ENCODE results near the gene STK40. TPM values are rescaled to one million over a fixed set of nuclear protein-coding genes. Genes with fewer than 3 reads are reported as not detected.

STK40 gene
- polyA plus RNA-seq, 1 donor: 36.6 TPM

DNA sequence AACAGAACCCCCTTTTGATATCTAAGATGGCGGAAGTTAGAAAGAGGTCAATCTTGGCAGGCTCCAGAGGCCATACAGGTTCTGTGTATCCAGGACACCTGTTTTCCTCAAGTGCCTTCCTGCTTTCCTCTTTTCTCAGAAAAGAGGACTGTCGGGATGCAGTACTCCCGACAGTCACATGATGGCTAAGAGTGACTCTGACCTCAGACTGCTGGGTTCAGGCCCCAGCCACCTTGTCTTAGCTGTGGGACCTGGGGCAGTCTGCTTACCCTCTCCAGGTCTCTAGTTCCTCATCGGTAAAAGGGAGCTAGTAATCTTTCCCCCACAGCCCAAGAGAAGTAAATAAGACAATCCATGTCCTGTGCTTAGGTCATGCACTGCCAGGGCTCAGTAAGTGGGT is 29.9 kb downstream of the STK40 start:
- Histone ChIP-seq H3K36me3 (ENCODE audit: control insufficient read depth, insufficient read depth, low read length) (peaks cover 80% of the 10 kb centered on the region), H3K4me1 (ENCODE audit: control insufficient read depth, insufficient read depth, low read length) (peaks cover 7% of the 10 kb centered on the region), H3K27ac (ENCODE audit: low read length) (no peak overlapping the region), H3K9me3 (ENCODE audit: control insufficient read depth, low read depth, low read length) (no peaks in the 10 kb centered on the region), H3K4me3 (ENCODE audit: low read length) (no peak overlapping the region), H3K27me3 (ENCODE audit: control insufficient read depth, insufficient read depth, low read length) (no peaks in the 10 kb centered on the region)
- DNase-seq: no peak
- WGBS (ENCODE audit: insufficient coverage, low lambda C conversion rate): no CpG with 5 or more reads among the region's 4 CpGs

DNA sequence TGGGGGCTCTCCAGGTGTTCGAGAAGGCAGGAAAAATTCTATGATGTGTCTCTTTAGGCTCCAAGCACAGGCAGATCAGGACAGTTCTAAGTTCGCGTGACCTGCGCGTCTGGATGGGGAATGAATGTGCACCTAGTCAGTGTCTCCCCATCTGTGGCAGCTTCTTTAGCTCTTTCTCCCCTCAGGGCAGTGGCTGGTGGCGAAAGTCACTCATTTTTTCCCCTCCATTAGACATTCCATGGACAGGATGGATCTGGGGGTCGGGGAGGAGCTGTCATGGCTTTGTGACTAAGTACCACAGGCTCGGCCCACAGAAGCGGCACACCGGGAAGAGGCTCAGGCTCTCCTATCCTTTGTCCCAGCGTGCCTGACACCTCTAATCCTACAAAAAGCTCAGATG is 31.2 kb downstream of the STK40 start:
- no peaks in the 10 kb centered on the region for H3K9me3 ChIP-seq (ENCODE audit: control insufficient read depth, low read depth, low read length)
- no peak for DNase-seq
- no peak overlapping the region for H3K4me3 ChIP-seq (ENCODE audit: low read length)
- H3K36me3 ChIP-seq (ENCODE audit: control insufficient read depth, insufficient read depth, low read length): peaks cover 85% of the 10 kb centered on the region
- no peaks in the 10 kb centered on the region for H3K27me3 ChIP-seq (ENCODE audit: control insufficient read depth, insufficient read depth, low read length)
- H3K4me1 ChIP-seq (ENCODE audit: control insufficient read depth, insufficient read depth, low read length): peaks cover 7% of the 10 kb centered on the region
- no CpG with 5 or more reads among the region's 11 CpGs for WGBS (ENCODE audit: insufficient coverage, low lambda C conversion rate)
- H3K27ac ChIP-seq (ENCODE audit: low read length): no peak overlapping the region

DNA sequence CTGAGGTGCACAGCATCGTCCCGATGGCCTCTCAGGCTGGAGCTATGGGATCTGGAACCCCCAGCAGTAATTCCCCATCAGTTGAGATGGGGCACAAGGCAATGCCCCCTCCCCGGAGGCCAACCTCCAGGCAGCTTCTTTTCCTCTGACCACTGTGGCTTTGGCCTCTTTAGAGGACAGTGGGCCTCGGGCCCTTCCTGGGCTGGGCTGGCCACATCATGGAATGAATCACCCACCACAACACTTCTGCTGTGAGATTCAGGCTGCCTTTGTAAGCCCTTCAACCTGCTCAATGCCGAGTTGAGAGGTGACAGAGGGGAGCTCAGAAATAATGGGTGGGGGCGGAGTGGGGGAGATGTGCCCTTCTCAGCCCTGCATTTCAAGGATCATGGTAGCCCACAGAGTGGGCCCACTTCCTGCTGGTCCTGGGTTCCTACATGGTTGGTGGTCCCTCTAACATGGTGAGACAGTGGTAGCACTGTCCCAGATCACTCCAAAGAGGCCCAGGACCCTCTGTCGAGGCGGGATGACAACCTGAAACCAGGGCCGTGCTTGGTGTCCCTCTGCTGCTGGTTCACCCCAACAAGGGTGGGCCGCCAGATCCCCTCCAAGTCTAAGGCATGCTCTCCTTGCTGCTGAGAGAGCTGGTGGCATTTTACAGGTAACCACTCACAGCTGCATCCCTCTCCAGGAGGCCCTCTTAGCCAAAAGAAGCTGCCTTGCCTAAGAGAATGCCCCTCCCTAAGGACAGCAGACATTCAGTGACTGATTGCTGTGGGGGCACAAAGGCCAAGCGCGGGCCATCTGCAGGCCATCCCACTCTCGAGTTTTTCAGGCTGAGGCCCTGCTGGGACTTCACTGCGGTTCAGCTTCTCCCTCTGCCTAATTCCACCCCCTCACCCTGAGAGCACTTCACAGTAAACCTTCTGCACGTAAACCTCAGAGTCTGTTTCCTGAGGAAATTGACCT is 32.5 kb downstream of the STK40 start:
- Histone ChIP-seq H3K9me3 (ENCODE audit: control insufficient read depth, low read depth, low read length) (no peaks in the 10 kb centered on the region), H3K27ac (ENCODE audit: low read length) (no peak overlapping the region), H3K4me3 (ENCODE audit: low read length) (no peak overlapping the region), H3K36me3 (ENCODE audit: control insufficient read depth, insufficient read depth, low read length) (peaks cover 84% of the 10 kb centered on the region), H3K4me1 (ENCODE audit: control insufficient read depth, insufficient read depth, low read length) (peaks cover 7% of the 10 kb centered on the region), H3K27me3 (ENCODE audit: control insufficient read depth, insufficient read depth, low read length) (no peaks in the 10 kb centered on the region)
- WGBS (ENCODE audit: insufficient coverage, low lambda C conversion rate): no CpG with 5 or more reads among the region's 15 CpGs
- DNase-seq: no peak

DNA sequence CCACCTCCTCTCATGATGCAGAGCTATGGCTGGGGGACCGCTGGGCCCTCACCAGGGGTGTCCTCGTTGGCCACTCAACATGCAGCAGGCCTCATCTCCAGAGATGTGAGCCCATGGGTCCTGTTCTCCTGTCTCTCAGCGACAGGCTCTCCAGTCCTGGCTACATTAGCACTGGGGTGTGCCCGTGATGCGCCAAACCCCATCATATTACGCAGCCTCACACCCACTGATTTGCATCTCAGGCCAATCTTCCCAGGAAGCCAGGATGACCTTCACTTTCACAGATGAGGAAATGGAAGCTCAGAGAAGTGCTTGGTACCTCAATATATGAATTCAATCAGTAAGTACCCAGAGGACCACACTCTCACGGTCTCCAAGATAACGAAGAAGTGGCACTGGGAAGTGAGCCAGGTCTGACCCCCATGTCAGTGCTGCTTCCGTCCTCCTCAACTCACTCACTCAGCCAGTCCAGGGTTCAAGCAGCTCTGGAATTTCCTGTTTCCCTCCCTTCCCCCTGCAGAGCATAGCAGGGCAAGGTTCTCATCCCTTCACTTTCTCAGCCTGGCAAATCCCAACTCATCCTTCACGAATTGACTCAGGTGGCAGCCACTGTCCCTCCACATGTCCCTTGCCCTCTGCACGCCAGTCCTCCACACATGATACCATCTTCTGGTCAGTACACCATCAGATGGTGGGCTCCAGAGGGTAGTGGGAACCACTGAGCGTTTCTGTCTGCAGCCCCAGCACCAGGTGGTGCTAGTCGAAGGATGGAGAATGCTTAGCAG is 33.4 kb downstream of the STK40 start:
- no CpG with 5 or more reads among the region's 13 CpGs for WGBS (ENCODE audit: insufficient coverage, low lambda C conversion rate)
- Histone ChIP-seq H3K27ac (ENCODE audit: low read length) (no peak overlapping the region), H3K36me3 (ENCODE audit: control insufficient read depth, insufficient read depth, low read length) (peaks cover 85% of the 10 kb centered on the region)

DNA sequence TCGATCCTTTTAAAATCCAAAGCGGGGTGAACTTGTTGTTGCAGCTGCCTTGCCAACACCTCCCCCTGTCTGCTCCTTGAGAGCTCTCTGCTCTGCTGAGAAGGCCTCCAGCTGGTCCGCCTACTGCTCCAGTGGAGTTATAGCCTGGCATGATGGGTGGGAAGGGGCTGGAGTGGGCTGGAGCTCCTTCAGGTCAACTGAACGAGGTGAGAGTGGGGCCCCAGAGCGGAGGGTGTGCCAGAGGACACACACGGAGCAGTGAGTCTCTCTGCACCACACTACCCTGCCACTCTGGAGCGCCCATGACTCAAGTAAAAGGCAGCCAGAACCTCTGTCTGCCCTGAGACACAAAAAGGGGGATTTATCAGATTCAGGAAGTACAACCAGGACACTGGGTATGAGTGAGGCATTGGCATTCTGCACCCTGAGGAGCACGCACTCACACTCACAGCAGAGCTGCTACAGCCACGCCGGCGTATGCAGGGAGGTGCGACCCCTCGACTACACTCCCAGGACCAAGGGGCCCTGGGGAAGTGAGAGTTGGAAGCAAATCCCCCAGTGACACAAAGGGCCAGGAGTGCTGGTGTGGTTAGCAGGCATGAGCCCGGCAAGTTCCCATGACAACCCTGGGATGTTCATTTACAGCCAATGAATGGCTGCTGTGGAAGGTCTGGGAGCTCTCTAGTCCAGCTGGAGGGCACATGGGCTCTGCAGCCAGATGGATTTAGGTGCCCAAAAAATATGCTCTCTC is 34.3 kb downstream of the STK40 start:
- Histone ChIP-seq H3K4me3 (ENCODE audit: low read length) (no peak overlapping the region), H3K27me3 (ENCODE audit: control insufficient read depth, insufficient read depth, low read length) (no peaks in the 10 kb centered on the region), H3K36me3 (ENCODE audit: control insufficient read depth, insufficient read depth, low read length) (peaks cover 86% of the 10 kb centered on the region), H3K9me3 (ENCODE audit: control insufficient read depth, low read depth, low read length) (no peaks in the 10 kb centered on the region), H3K4me1 (ENCODE audit: control insufficient read depth, insufficient read depth, low read length) (peaks cover 7% of the 10 kb centered on the region), H3K27ac (ENCODE audit: low read length) (no peak overlapping the region)
- no CpG with 5 or more reads among the region's 14 CpGs for WGBS (ENCODE audit: insufficient coverage, low lambda C conversion rate)
- no peak for DNase-seq

More for the DNA sequence above, 33.4 kb downstream of the STK40 start:
- Histone ChIP-seq H3K9me3 (ENCODE audit: control insufficient read depth, low read depth, low read length) (no peaks in the 10 kb centered on the region), H3K4me3 (ENCODE audit: low read length) (no peak overlapping the region), H3K27me3 (ENCODE audit: control insufficient read depth, insufficient read depth, low read length) (no peaks in the 10 kb centered on the region), H3K4me1 (ENCODE audit: control insufficient read depth, insufficient read depth, low read length) (peaks cover 7% of the 10 kb centered on the region)
- DNase-seq: no peak

DNA sequence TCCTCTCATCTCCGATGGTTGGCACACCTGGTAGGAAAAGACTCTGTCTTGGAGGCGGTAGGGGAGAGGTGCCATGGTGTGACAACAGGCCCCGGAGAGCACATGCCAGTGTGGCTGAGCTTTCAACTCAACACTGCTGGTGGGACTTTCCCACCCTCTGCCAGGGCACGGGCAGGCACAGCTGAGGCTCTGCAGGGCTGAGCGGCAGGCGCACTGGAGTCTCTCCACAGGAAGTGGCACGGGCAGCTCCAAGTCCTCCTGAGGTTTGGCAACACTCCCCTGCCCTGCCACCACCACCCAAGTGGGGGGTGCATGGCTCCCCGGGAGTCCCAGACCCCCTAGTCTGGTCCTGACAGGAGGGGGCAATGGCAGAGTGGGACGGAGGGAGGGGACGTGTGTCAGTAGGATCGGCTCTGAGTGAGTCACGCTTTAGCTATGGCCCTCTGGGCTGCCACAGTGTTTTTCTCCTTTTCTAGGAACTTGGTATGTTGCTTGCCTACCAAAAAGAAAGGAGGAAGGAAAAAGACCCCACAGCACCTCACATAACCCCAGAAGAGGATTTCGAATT is 35.0 kb downstream of the STK40 start:
- Histone ChIP-seq H3K4me3 (ENCODE audit: low read length) (no peak overlapping the region), H3K27me3 (ENCODE audit: control insufficient read depth, insufficient read depth, low read length) (no peaks in the 10 kb centered on the region), H3K36me3 (ENCODE audit: control insufficient read depth, insufficient read depth, low read length) (peaks cover 90% of the 10 kb centered on the region), H3K9me3 (ENCODE audit: control insufficient read depth, low read depth, low read length) (no peaks in the 10 kb centered on the region), H3K27ac (ENCODE audit: low read length) (no peak overlapping the region), H3K4me1 (ENCODE audit: control insufficient read depth, insufficient read depth, low read length) (peaks cover 7% of the 10 kb centered on the region)
- DNase-seq: no peak
- WGBS (ENCODE audit: insufficient coverage, low lambda C conversion rate): 100% methylated on average over 1 of the region's 13 CpGs

DNA sequence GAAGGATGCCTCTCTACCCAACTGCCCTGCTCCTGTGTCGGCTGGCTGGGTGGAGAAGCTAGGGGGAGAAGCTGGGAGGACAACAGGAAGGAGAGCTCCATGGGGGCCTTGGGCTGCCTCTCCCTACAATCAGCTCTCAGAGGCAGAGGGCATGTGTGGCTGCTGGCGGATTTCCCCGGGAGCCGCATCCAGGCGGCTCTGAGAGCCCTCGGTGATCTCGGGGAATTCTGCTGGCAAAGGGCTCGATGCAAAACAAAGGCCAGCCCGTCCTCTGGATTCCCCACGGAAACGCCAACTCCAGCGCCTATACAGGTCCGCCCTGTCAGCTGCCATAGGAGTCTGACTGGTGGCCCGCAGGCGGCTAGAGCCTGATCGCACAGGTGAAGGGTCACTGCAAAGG is 35.9 kb downstream of the STK40 start:
- H3K9me3 ChIP-seq (ENCODE audit: control insufficient read depth, low read depth, low read length): no peaks in the 10 kb centered on the region
- DNase-seq: no peak
- H3K36me3 ChIP-seq (ENCODE audit: control insufficient read depth, insufficient read depth, low read length): peaks cover 87% of the 10 kb centered on the region
- peaks cover 7% of the 10 kb centered on the region for H3K4me1 ChIP-seq (ENCODE audit: control insufficient read depth, insufficient read depth, low read length)
- no peak overlapping the region for H3K4me3 ChIP-seq (ENCODE audit: low read length)
- H3K27me3 ChIP-seq (ENCODE audit: control insufficient read depth, insufficient read depth, low read length): no peaks in the 10 kb centered on the region
- no peak overlapping the region for H3K27ac ChIP-seq (ENCODE audit: low read length)
- WGBS (ENCODE audit: insufficient coverage, low lambda C conversion rate): no CpG with 5 or more reads among the region's 16 CpGs

DNA sequence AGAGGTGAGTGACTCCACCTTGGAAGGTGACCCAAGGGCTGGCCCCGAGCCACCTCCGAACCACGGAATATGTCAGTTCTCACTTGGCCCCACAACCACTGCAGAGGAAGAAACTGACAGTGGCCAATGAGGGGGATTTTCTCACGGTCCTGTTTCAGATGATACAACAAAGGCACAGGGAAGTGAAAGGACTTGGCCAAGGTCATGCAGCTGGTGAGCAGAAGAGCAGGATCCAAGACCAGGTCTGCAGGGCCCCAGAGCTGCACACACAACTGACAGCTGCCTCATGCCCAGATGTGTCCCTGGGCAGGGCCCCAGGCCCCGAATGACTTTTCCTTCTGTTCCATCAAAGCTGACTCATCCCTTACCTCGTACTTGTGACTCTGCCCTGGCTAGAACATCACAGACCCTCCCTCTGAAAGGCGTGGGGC is 36.5 kb downstream of the STK40 start:
- Histone ChIP-seq H3K4me1 (ENCODE audit: control insufficient read depth, insufficient read depth, low read length) (peaks cover 7% of the 10 kb centered on the region), H3K9me3 (ENCODE audit: control insufficient read depth, low read depth, low read length) (no peaks in the 10 kb centered on the region), H3K27me3 (ENCODE audit: control insufficient read depth, insufficient read depth, low read length) (no peaks in the 10 kb centered on the region), H3K4me3 (ENCODE audit: low read length) (no peak overlapping the region), H3K36me3 (ENCODE audit: control insufficient read depth, insufficient read depth, low read length) (peaks cover 86% of the 10 kb centered on the region), H3K27ac (ENCODE audit: low read length) (no peak overlapping the region)
- no peak for DNase-seq
- WGBS (ENCODE audit: insufficient coverage, low lambda C conversion rate): no CpG with 5 or more reads among the region's 7 CpGs

DNA sequence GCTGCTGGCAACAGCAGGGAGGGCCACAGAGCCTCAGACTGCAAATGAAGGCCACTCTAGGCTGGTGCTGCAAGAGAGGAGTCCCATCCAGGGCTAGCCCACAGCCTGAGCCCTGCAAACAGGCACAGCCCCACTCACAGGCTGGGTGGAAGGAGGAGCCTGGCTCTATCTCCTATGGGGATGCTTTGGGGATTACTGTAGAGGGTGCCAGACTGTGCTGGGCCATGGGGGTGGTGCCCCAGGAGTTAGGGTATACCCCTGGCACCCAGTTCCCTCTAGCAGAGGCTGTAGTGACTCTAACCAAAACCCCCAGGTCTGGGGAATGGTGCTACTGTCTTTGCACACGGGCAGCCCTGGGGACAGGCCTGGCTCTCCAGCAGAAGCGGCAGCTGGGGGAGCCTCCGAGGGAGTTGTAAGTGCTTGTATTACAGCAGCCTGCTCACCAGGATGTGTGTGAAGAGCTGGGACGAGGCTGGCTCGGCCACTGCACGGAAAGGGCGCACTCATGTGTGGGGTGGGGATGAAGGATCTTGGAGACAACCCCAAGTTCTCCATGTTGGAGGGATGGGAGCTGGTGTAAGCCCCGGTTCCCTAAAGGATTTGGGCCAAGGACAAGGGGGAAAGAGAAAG is 38.9 kb downstream of the STK40 start:
- no CpG with 5 or more reads among the region's 8 CpGs for WGBS (ENCODE audit: insufficient coverage, low lambda C conversion rate)
- peaks cover 4% of the 10 kb centered on the region for H3K4me1 ChIP-seq (ENCODE audit: control insufficient read depth, insufficient read depth, low read length)
- peaks cover 85% of the 10 kb centered on the region for H3K36me3 ChIP-seq (ENCODE audit: control insufficient read depth, insufficient read depth, low read length)

More for the DNA sequence above, 38.9 kb downstream of the STK40 start:
- no peak for DNase-seq
- H3K4me3 ChIP-seq (ENCODE audit: low read length): no peak overlapping the region
- no peak overlapping the region for H3K27ac ChIP-seq (ENCODE audit: low read length)
- no peaks in the 10 kb centered on the region for H3K9me3 ChIP-seq (ENCODE audit: control insufficient read depth, low read depth, low read length)
- no peaks in the 10 kb centered on the region for H3K27me3 ChIP-seq (ENCODE audit: control insufficient read depth, insufficient read depth, low read length)

Measured in large intestine (tissue), 3 donors.